Parathyroid adenoma (tissue), 2 donors: ENCODE measurements around the gene ABHD17A.

Experiments used
- H2AFZ ChIP-seq: fragments of 300-600 bp; sonication (generic); one replicate; pipeline ENCODE4 v1.7.0; 2017; ENCODE audit warnings: antibody characterized with exemption, mild to moderate bottlenecking
- H3K27ac ChIP-seq: fragments of 300-600 bp; sonication (generic); one replicate; pipeline ENCODE4 v1.7.0; 2017
- H3K27me3 ChIP-seq: fragments of 300-600 bp; sonication (generic); one replicate; pipeline ENCODE4 v1.7.0; 2017; ENCODE audit warnings: low read length; ENCODE audit not compliant: control insufficient read depth, insufficient read depth
- H3K36me3 ChIP-seq: fragments of 300-600 bp; sonication (generic); one replicate; pipeline ENCODE4 v1.7.0; 2017; ENCODE audit warnings: low read length; ENCODE audit not compliant: control insufficient read depth, insufficient read depth
- H3K4me1 ChIP-seq: fragments of 300-600 bp; sonication (generic); one replicate; pipeline ENCODE4 v1.7.0; 2017; ENCODE audit warnings: control low read depth
- H3K4me2 ChIP-seq: fragments of 300-600 bp; sonication (generic); one replicate; pipeline ENCODE4 v1.7.0; 2017; ENCODE audit warnings: low read length
- H3K4me3 ChIP-seq: fragments of 300-600 bp; sonication (generic); one replicate; pipeline ENCODE4 v1.7.0; 2017; ENCODE audit warnings: low read depth, low read length
- H3K79me2 ChIP-seq: fragments of 300-600 bp; sonication (generic); one replicate; pipeline ENCODE4 v1.7.0; 2017; ENCODE audit warnings: control low read depth
- H3K9ac ChIP-seq: fragments of 300-600 bp; sonication (generic); one replicate; pipeline ENCODE4 v1.7.0; 2017; ENCODE audit warnings: mild to moderate bottlenecking
- H3K9me3 ChIP-seq: fragments of 300-600 bp; sonication (generic); one replicate; pipeline ENCODE4 v1.7.0; 2017; ENCODE audit warnings: low read length; ENCODE audit not compliant: control insufficient read depth
- TF ChIP-seq, protein P1 (sequence below): fragments of 300-600 bp; sonication (generic); IDR thresholded peaks from one replicate; pipeline ENCODE4 v1.7.0; 2017; ENCODE audit warnings: antibody characterized with exemption, mild to moderate bottlenecking
- donor health status: primary hyperparathyroidism.

The ABHD17A gene

DNA sequence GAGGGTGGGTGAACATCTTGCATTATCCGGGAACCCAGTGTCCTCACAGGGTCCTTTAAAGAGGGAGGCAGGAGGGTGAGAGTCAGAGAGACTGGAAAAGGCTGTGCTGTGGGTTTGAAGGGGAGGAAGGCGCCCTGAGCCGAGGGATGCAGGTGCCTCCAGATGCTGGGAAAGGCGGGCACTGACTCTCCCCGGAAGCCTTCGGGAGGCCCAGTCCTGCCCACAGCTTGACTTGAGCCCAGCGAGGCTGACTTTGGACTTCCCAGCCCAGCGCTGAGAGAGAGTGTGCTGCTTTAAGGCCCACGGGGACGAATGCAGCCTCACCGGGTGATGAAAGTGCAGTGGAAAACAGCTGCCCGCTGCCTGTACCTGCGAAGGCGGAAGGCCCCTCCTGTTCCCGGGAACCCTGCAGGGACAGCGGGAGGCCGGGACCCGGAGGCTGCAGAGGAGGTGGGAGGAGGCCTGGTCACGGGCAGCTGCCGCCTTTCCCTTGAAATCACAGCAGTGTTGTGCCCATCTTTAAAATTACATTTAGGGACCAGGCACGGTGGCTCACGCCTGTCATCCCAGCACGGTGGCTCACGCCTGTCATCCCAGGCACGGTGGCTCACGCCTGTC is 53.1 kb downstream of the ABHD17A start:
- TF ChIP-seq, protein P1, sequence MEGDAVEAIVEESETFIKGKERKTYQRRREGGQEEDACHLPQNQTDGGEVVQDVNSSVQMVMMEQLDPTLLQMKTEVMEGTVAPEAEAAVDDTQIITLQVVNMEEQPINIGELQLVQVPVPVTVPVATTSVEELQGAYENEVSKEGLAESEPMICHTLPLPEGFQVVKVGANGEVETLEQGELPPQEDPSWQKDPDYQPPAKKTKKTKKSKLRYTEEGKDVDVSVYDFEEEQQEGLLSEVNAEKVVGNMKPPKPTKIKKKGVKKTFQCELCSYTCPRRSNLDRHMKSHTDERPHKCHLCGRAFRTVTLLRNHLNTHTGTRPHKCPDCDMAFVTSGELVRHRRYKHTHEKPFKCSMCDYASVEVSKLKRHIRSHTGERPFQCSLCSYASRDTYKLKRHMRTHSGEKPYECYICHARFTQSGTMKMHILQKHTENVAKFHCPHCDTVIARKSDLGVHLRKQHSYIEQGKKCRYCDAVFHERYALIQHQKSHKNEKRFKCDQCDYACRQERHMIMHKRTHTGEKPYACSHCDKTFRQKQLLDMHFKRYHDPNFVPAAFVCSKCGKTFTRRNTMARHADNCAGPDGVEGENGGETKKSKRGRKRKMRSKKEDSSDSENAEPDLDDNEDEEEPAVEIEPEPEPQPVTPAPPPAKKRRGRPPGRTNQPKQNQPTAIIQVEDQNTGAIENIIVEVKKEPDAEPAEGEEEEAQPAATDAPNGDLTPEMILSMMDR: no peak
- Histone ChIP-seq H3K4me3 (no peak overlapping the region), H3K9me3 (no peaks in the 10 kb centered on the region), H3K36me3 (no peaks in the 10 kb centered on the region), H3K27me3 (no peaks in the 10 kb centered on the region), H2AFZ (no peak overlapping the region), H3K79me2 (peaks cover 31% of the 10 kb centered on the region), H3K9ac (no peak overlapping the region), H3K27ac (no peak overlapping the region), H3K4me2 (no peak overlapping the region), H3K4me1 (no peaks in the 10 kb centered on the region)

DNA sequence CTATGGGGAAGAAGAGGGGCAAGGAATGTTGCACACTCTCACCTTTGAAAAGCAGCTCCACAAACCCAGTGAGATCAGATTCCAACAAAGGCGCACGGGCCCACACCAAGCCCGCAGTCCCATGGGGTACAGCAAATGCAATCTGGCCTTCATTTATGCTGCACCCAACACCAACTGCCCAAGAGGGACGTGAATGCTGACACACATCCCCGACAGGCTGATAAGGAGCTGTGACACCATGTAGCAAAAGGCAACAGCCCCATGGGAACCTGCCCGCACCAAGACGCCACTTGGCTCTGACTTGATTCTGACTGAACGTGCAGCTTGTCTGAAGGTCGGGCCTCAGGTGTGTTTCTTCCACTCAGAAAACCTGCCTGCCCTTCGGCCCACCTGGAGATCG is 54.3 kb downstream of the ABHD17A start:
- Histone ChIP-seq H3K4me1 (no peaks in the 10 kb centered on the region), H3K27me3 (no peaks in the 10 kb centered on the region), H3K4me2 (no peak overlapping the region), H3K9me3 (no peaks in the 10 kb centered on the region), H3K27ac (no peak overlapping the region), H3K79me2 (peaks cover 26% of the 10 kb centered on the region), H2AFZ (no peak overlapping the region), H3K9ac (no peak overlapping the region), H3K4me3 (no peak overlapping the region), H3K36me3 (no peaks in the 10 kb centered on the region)
- TF ChIP-seq, protein P1: no peak

DNA sequence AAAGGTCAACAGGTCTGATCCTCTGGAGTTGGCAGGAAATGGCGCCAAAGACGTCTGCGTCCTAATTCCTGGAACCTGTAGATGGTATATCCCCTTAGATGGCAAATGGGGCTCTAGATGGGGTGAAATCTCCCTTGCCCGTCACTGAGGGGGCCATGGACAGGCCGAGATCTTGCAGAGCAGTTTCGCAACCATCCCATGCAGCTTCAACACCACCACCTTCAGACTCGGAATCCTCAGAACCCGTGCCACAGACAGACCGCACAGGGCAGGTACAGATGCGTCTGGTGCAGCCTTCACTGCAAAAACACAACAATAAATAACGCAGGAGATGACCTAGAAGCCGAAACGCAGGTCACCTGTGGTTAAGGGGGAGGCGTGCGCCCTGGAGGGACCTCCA is 54.7 kb downstream of the ABHD17A start:
- no peak overlapping the region for H3K4me2 ChIP-seq
- H3K36me3 ChIP-seq: no peaks in the 10 kb centered on the region
- no peak overlapping the region for H3K4me3 ChIP-seq
- no peak overlapping the region for H3K9ac ChIP-seq
- no peak overlapping the region for H3K27ac ChIP-seq
- H3K79me2 ChIP-seq: peaks cover 24% of the 10 kb centered on the region
- H3K9me3 ChIP-seq: no peaks in the 10 kb centered on the region
- no peaks in the 10 kb centered on the region for H3K27me3 ChIP-seq
- H3K4me1 ChIP-seq: no peaks in the 10 kb centered on the region
- H2AFZ ChIP-seq: no peak overlapping the region
- TF ChIP-seq, protein P1: no peak

DNA sequence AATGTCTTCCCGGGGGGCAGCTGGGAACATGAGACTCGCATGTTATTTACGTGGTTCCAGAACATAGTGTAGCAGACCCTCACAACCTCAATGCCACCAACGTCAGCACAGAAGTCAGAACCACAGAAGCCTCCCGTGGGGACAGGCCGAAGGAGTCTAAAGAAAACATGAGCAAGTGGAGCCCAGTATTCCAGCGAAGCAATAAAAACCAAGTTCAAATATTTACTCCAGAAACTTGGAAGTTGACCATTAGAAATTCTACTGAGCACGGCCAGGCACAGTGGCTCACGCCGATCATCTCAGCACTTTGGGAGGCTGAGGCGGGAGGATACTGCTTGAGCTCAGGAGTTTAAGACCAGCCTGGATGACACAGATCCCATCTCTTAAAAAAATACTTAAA is 55.3 kb downstream of the ABHD17A start:
- Histone ChIP-seq H3K4me1 (no peaks in the 10 kb centered on the region), H3K36me3 (no peaks in the 10 kb centered on the region), H2AFZ (no peak overlapping the region), H3K79me2 (peaks cover 19% of the 10 kb centered on the region), H3K9me3 (no peaks in the 10 kb centered on the region), H3K4me3 (no peak overlapping the region), H3K4me2 (no peak overlapping the region), H3K27ac (no peak overlapping the region), H3K27me3 (no peaks in the 10 kb centered on the region), H3K9ac (no peak overlapping the region)
- TF ChIP-seq, protein P1: no peak
